Measurements from ENCODE around the gene CRACR2B. TPM values are rescaled to one million over a fixed set of nuclear protein-coding genes. Genes with fewer than 3 reads are reported as not detected.
A peak's percentile ranks its signal among the peaks of the same experiment; 100 is the strongest.

The CRACR2B gene
- 0.48 and 1.5 TPM in 2 replicates for total RNA-seq (2014; rRNA removed; shearing (Covaris generic); ENCODE audit: low replicate concordance)

DNA sequence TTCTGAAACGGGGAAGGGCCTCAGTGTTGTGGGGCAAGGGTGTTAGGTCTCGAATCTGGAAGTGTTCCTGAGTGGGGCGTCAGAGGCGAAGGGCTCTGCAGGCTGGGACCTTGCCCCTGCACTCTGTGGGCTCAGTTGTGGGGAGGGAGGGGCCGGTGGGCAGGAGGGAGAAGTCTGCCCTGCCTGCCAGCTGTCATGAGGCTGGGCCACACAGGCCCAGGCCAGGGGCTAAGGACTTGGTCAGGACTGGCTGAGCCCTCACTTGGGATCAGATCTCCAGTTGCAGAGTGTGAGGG is at the start of gene CRACR2B:
Gene CRACR2B, plus strand, starts transcription at position 23 of the 296 bp plus-strand sequence. CDS start 689 bp downstream, outside the sequence.
- Histone ChIP-seq H3K79me2 (ENCODE audit: low read length) (no peaks in the 10 kb centered on the region), H3K4me1 (ENCODE audit: low read length) (peaks cover 48% of the 10 kb centered on the region), H4K20me1 (ENCODE audit: insufficient read depth, low read depth, low read length) (peaks cover 33% of the 10 kb centered on the region), H3K36me3 (ENCODE audit: insufficient read depth, low read length) (no peaks in the 10 kb centered on the region), H3K9ac (ENCODE audit: low read length) (peak within 1 kb of the TSS; percentile 64), H3K27me3 (ENCODE audit: low read length) (no peaks in the 10 kb centered on the region), H2AFZ (ENCODE audit: low read length) (peak within 1 kb of the TSS; percentile 42; the same call in 1 of the 2 replicates), H3K4me3 (ENCODE audit: low read length) (peak within 1 kb of the TSS; percentile 70), H3K9me2 (replicated peaks; ENCODE audit: insufficient read depth, low read length) (no peaks in the 10 kb centered on the region), H3K4me2 (ENCODE audit: low read depth, low read length, poor library complexity, severe bottlenecking) (peak within 1 kb of the TSS; percentile 78), H3K9me3 (ENCODE audit: low read length) (no peaks in the 10 kb centered on the region), H3K27ac (ENCODE audit: low read length) (no peak within 1 kb of the TSS)
- no peak for DNase-seq

DNA sequence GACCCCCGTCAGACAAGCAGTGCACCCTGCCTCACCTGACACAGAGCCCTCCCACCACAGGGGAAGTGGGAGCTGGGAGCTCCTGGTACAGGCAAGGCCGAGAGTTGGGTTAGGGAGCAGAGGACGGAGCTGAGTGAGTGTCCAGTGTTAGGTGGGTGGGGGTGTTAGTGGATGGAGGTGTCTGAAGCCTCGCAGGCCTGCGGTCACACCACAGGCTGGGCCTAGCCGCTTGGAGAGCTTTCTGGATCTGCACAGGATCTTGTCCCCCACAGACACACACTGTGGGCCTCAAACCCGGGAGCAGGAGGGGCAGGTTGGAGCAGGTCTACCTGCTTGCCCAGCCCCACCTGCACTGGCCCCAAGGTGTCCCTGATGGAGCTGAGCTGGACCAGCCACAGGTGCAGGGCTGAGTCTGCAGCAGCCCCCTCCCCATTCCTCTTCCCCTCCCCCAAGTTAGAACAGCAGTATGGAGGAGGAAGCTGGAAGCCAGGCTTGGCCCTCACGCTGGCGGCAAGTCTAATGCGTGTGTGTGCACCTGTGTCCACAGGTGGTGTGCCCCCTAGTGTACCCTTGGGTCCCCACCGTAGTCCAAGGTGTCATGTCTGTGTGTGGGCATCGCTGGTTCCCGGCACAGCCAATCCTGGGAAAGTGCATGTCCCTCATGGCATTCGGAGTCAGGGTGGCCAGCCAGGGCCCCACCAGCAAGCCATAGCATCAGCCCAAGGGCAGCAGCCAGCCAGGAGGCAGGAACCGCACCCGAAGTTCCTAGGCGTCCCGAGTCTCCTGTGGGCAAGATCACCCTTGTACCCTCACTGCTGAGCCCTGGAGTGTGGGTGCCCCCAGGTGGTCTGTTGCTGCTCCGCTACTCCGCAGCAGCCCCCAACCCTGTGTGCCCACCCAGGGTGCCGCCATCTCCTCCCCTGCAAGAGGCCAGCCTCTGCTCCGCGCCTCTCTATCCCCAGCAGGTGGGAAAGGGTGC is 48.5 kb upstream of the CRACR2B start:
- H3K9me3 ChIP-seq (ENCODE audit: low read length): no peaks in the 10 kb centered on the region
- H3K36me3 ChIP-seq (ENCODE audit: insufficient read depth, low read length): 0 out of 2 replicates have a peak, but pooled peaks cover 6% of the 10 kb centered on the region
- H3K27ac ChIP-seq (ENCODE audit: low read length): no peak overlapping the region
- no peak overlapping the region for H2AFZ ChIP-seq (ENCODE audit: low read length)
- H3K4me3 ChIP-seq (ENCODE audit: low read length): peak overlapping the region; percentile 94; the same call in 1 of the 2 replicates
- DNase-seq: no peak
- no peaks in the 10 kb centered on the region for H3K9me2 ChIP-seq (replicated peaks; ENCODE audit: insufficient read depth, low read length)
- peaks cover 27% of the 10 kb centered on the region for H4K20me1 ChIP-seq (ENCODE audit: insufficient read depth, low read depth, low read length)
- no peaks in the 10 kb centered on the region for H3K27me3 ChIP-seq (ENCODE audit: low read length)
- H3K4me1 ChIP-seq (ENCODE audit: low read length): peaks cover 35% of the 10 kb centered on the region
- peak overlapping the region; percentile 97 for H3K4me2 ChIP-seq (ENCODE audit: low read depth, low read length, poor library complexity, severe bottlenecking)
- H3K9ac ChIP-seq (ENCODE audit: low read length): peak overlapping the region; percentile 96; the same call in 1 of the 2 replicates
- H3K79me2 ChIP-seq (ENCODE audit: low read length): peaks cover 52% of the 10 kb centered on the region

DNA sequence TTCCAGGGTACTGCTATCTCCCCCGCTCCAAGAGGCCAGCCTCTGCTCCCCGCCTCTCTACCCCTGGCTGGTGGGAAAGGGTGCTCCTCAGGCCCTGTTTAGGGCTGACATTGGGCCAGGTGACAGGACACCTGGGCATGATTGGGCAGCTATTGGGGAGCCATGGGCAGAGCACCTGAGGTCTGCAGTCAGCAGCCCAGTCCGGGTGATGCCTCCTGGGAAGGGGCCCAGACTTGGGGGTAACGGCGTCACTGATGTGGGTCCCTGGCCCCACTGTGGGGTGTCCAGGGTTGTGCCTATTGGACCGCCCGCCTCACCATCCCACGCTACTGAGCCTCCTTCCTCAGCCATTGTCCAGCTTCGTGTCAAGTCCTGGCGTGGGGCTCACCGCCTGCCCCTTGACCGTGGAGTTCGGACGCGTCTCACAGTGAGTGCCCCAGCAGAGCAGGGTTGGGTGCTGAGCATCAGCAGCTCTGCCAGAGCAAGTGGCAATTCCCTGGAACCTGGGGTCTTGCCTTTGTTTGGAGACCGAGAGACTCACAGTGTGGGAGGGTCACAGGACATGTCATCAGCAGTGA is 47.7 kb upstream of the CRACR2B start:
- Histone ChIP-seq H3K27ac (ENCODE audit: low read length) (no peak overlapping the region), H3K36me3 (ENCODE audit: insufficient read depth, low read length) (0 out of 2 replicates have a peak, but pooled peaks cover 6% of the 10 kb centered on the region), H3K27me3 (ENCODE audit: low read length) (no peaks in the 10 kb centered on the region), H3K9ac (ENCODE audit: low read length) (no peak overlapping the region), H3K9me2 (replicated peaks; ENCODE audit: insufficient read depth, low read length) (no peaks in the 10 kb centered on the region), H3K4me3 (ENCODE audit: low read length) (no peak overlapping the region), H3K4me1 (ENCODE audit: low read length) (peaks cover 35% of the 10 kb centered on the region), H2AFZ (ENCODE audit: low read length) (no peak overlapping the region), H3K4me2 (ENCODE audit: low read depth, low read length, poor library complexity, severe bottlenecking) (no peak overlapping the region), H3K79me2 (ENCODE audit: low read length) (peaks cover 44% of the 10 kb centered on the region), H4K20me1 (ENCODE audit: insufficient read depth, low read depth, low read length) (peaks cover 23% of the 10 kb centered on the region), H3K9me3 (ENCODE audit: low read length) (no peaks in the 10 kb centered on the region)
- DNase-seq: no peak

DNA sequence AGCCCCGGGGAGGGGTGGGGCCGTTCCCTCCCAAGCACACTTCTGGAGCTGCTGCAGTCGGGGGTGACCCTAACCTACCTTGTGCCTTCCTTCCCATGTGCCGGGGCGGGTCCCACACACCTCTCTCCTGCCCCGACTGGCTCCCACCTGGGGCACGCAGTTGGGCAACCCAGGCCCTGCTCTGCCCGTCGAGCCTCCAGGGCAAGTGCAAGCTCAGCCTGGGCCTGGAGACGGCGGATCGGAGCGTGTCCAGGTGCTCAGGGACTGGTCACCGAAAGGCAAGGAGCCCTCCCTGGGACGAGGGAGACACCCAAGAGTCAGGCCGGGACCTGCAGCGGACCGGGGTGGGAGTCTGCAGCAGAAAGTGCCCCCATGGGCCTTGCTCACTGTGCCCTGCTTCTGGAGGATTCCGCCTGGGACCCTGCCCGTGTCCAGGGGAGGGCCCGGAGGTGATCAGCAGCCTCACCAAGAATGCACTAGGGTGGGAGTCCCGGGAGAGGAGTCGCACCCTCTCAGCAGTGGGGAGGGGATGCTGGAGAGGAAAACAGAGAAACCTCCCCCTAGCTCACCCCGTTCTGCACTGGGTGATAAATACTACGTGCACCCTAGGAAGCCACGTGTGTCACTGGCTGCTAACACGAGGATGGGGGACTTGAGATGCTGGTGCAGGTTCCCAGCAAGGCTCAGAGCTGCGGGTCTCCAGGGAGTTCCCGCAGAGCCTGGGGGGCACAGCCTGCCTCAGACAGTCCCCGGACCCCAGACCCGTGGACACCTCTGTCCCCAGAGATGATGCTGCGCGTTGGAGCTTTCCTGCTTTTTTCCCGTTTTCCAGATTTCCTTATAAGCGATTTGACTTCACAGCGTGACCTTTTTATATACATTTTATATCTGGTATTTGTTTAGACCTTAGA is 45.2 kb upstream of the CRACR2B start:
- DNase-seq: no peak
- Histone ChIP-seq H3K9me3 (ENCODE audit: low read length) (no peaks in the 10 kb centered on the region), H3K36me3 (ENCODE audit: insufficient read depth, low read length) (0 out of 2 replicates have a peak, but pooled peaks cover 6% of the 10 kb centered on the region), H3K27me3 (ENCODE audit: low read length) (no peaks in the 10 kb centered on the region), H3K4me3 (ENCODE audit: low read length) (no peak overlapping the region), H3K4me1 (ENCODE audit: low read length) (peaks cover 42% of the 10 kb centered on the region), H3K4me2 (ENCODE audit: low read depth, low read length, poor library complexity, severe bottlenecking) (no peak overlapping the region), H3K79me2 (ENCODE audit: low read length) (peaks cover 24% of the 10 kb centered on the region), H3K9me2 (replicated peaks; ENCODE audit: insufficient read depth, low read length) (no peaks in the 10 kb centered on the region), H3K9ac (ENCODE audit: low read length) (no peak overlapping the region), H4K20me1 (ENCODE audit: insufficient read depth, low read depth, low read length) (peaks cover 8% of the 10 kb centered on the region; the same call in 1 of the 2 replicates), H3K27ac (ENCODE audit: low read length) (no peak overlapping the region), H2AFZ (ENCODE audit: low read length) (no peak overlapping the region)

DNA sequence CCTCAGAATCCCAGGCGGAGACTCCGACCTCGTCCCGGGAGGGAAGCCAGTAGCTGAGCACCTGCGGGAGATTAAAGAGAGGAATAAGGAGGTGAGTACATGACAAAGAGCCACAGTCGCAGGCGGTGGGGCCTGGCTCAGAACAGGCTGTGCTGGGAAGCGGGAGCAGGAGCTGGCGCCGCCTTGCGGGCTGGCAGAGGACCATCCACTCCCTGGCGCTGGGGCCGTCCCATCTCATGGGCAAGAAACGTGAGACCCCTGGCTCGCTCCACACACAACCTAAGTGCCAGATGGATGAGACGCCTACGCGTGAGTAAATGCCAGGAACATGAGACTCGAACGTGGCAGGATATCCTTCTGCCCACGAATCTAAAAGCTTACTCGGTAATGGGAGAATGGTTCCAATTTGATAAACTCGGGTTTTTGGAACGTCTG is 44.1 kb upstream of the CRACR2B start:
- H3K9ac ChIP-seq (ENCODE audit: low read length): no peak overlapping the region
- H2AFZ ChIP-seq (ENCODE audit: low read length): no peak overlapping the region
- no peaks in the 10 kb centered on the region for H3K9me2 ChIP-seq (replicated peaks; ENCODE audit: insufficient read depth, low read length)
- no peak overlapping the region for H3K27ac ChIP-seq (ENCODE audit: low read length)
- peaks cover 20% of the 10 kb centered on the region for H3K79me2 ChIP-seq (ENCODE audit: low read length)
- peak; percentile 77 for DNase-seq
- 0 out of 2 replicates have a peak, but pooled peaks cover 9% of the 10 kb centered on the region for H3K36me3 ChIP-seq (ENCODE audit: insufficient read depth, low read length)
- H3K4me3 ChIP-seq (ENCODE audit: low read length): no peak overlapping the region
- H3K9me3 ChIP-seq (ENCODE audit: low read length): no peaks in the 10 kb centered on the region
- no peak overlapping the region for H3K4me2 ChIP-seq (ENCODE audit: low read depth, low read length, poor library complexity, severe bottlenecking)
- no peaks in the 10 kb centered on the region for H3K27me3 ChIP-seq (ENCODE audit: low read length)
- H3K4me1 ChIP-seq (ENCODE audit: low read length): peaks cover 47% of the 10 kb centered on the region
- H4K20me1 ChIP-seq (ENCODE audit: insufficient read depth, low read depth, low read length): peaks cover 10% of the 10 kb centered on the region

DNA sequence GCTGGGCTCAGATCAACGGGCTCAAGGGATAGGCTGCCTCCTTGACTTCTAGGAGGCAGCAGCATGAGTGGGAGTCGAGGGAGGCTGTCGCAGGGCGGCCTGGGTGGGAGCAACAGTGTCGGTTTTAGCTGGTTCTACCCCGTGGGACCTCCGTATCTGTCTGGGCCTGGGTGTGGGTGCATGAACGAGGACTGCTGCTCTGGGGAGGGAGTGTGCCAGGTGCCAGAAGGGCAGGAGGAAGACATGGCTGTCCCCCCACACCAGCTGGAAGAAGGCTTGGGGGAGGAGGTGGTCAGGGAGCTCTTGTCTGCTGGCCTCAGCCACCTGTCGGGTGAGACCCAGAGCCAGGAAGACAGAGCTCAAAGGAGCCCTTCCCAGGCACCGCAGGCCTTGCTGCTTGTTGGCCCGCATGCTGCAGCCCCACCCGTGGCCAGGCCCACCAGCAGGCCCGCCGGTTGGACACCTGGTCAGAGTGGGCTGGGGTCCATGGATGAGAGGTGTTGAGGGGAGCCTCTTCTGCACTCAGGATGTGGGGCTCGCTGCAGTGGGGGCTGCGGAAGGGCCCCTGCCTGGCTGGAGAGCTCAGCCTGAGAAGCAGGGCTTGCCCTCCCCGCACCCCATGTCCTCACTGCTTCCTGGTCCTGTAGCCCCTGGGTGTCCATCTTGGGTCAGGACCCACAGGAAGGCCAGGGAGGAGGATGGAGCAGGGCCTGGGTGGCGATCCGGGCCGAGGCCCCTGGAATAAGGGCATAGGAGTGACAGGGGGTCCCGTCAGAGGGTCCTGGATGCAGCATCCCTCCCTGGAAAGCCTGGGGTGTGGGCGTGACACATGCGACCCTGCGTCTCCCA is 41.3 kb upstream of the CRACR2B start:
- Histone ChIP-seq H3K4me1 (ENCODE audit: low read length) (peaks cover 50% of the 10 kb centered on the region), H4K20me1 (ENCODE audit: insufficient read depth, low read depth, low read length) (peaks cover 5% of the 10 kb centered on the region; the same call in 1 of the 2 replicates), H3K9me2 (replicated peaks; ENCODE audit: insufficient read depth, low read length) (no peaks in the 10 kb centered on the region), H3K4me3 (ENCODE audit: low read length) (no peak overlapping the region), H3K9me3 (ENCODE audit: low read length) (no peaks in the 10 kb centered on the region), H3K4me2 (ENCODE audit: low read depth, low read length, poor library complexity, severe bottlenecking) (no peak overlapping the region), H3K9ac (ENCODE audit: low read length) (no peak overlapping the region), H2AFZ (ENCODE audit: low read length) (no peak overlapping the region), H3K27me3 (ENCODE audit: low read length) (no peaks in the 10 kb centered on the region), H3K79me2 (ENCODE audit: low read length) (peaks cover 18% of the 10 kb centered on the region), H3K36me3 (ENCODE audit: insufficient read depth, low read length) (0 out of 2 replicates have a peak, but pooled peaks cover 6% of the 10 kb centered on the region), H3K27ac (ENCODE audit: low read length) (peak overlapping the region; percentile 48; the same call in 1 of the 2 replicates)
- peak; percentile 76 for DNase-seq

DNA sequence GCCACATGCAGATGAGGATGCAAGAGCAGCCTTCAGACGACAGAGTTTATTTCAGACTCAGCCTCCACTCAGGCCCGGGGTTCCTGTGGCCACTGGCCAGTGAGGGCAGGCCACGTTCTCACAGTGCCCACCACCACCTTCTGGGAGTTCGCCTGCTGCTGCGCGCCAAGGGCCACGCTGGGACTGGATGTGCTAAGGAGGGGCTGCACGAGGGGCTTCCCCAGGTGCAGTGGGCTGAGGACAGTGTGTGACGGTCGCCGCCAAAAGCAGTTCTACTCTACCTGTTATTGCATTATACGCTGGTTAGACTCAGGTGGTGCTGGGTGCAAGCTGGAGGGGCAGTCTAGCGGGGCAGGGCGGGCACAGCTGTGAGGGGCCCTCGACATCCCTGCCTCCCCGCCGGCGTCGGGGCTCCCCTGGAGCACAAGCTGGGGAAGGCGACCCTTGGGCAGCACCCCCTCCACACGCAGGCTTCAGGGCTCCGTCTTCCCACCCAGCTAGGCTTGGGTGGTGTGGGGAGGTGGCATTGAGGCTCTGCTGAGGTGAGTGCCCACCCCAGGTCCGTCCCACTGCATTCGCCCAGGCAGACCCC is 40.5 kb upstream of the CRACR2B start:
- Histone ChIP-seq H3K27me3 (ENCODE audit: low read length) (no peaks in the 10 kb centered on the region), H3K9ac (ENCODE audit: low read length) (0 out of 2 replicates have a peak overlapping the region, but pooled peaks have one; percentile 90), H3K9me2 (replicated peaks; ENCODE audit: insufficient read depth, low read length) (no peaks in the 10 kb centered on the region), H3K4me3 (ENCODE audit: low read length) (no peak overlapping the region), H3K4me2 (ENCODE audit: low read depth, low read length, poor library complexity, severe bottlenecking) (no peak overlapping the region), H3K36me3 (ENCODE audit: insufficient read depth, low read length) (0 out of 2 replicates have a peak, but pooled peaks cover 6% of the 10 kb centered on the region), H4K20me1 (ENCODE audit: insufficient read depth, low read depth, low read length) (peaks cover 5% of the 10 kb centered on the region; the same call in 1 of the 2 replicates), H3K79me2 (ENCODE audit: low read length) (peaks cover 18% of the 10 kb centered on the region), H2AFZ (ENCODE audit: low read length) (no peak overlapping the region), H3K4me1 (ENCODE audit: low read length) (peaks cover 51% of the 10 kb centered on the region), H3K9me3 (ENCODE audit: low read length) (no peaks in the 10 kb centered on the region), H3K27ac (ENCODE audit: low read length) (peak overlapping the region; percentile 81)
- peak; percentile 57 for DNase-seq
